Smooth muscle cell (in vitro differentiated cells): ENCODE results near the gene MRNIP. TPM values are rescaled to one million over a fixed set of nuclear protein-coding genes. Genes with fewer than 3 reads are reported as not detected.

ENCODE experiments used
- DNase-seq: peaks from one replicate; lab custom pipeline; 2025; ENCODE audit not compliant: unreplicated experiment; lab: John Stamatoyannopoulos, UW
- H2AFZ ChIP-seq: fragments of 200-600 bp; sonication (generic); 2 replicates; pipeline ENCODE4 v1.6.0; 2016; ENCODE audit warnings: antibody characterized with exemption, low read depth, mild to moderate bottlenecking
- H3F3A ChIP-seq: fragments of 200-600 bp; sonication (generic); 2 replicates; pipeline ENCODE4 v1.6.0; 2017; ENCODE audit warnings: antibody characterized with exemption, low read depth
- H3K27ac ChIP-seq: fragments of 200-600 bp; sonication (generic); 2 replicates; pipeline ENCODE4 v1.5.1; 2016; ENCODE audit warnings: low read depth, mild to moderate bottlenecking
- H3K27me3 ChIP-seq: fragments of 200-600 bp; sonication (generic); 2 replicates; pipeline ENCODE4 v1.6.1; 2016; ENCODE audit warnings: low read depth, mild to moderate bottlenecking
- H3K36me3 ChIP-seq: fragments of 200-600 bp; sonication (generic); 2 replicates; pipeline ENCODE4 v1.5.1; 2016; ENCODE audit warnings: low read depth
- H3K4me1 ChIP-seq: fragments of 200-600 bp; sonication (generic); 2 replicates; pipeline ENCODE4 v1.5.1; 2016; ENCODE audit warnings: low read depth
- H3K4me2 ChIP-seq: fragments of 200-600 bp; sonication (generic); 2 replicates; pipeline ENCODE4 v1.6.0; 2016; ENCODE audit warnings: mild to moderate bottlenecking
- H3K4me3 ChIP-seq: fragments of 200-600 bp; sonication (generic); 2 replicates; pipeline ENCODE4 v1.5.1; 2016; ENCODE audit warnings: mild to moderate bottlenecking
- H3K79me2 ChIP-seq: fragments of 200-600 bp; sonication (generic); 2 replicates; pipeline ENCODE4 v1.6.0; 2016; ENCODE audit warnings: low read depth, mild to moderate bottlenecking
- H3K9ac ChIP-seq: fragments of 200-600 bp; sonication (generic); 2 replicates; pipeline ENCODE4 v1.6.0; 2016; ENCODE audit warnings: low read depth
- H3K9me3 ChIP-seq: fragments of 200-600 bp; sonication (generic); replicated peaks from 2 replicates; pipeline ENCODE4 v1.5.1; 2016; ENCODE audit warnings: low read depth
- H4K20me1 ChIP-seq: fragments of 200-600 bp; sonication (generic); 2 replicates; pipeline ENCODE4 v1.6.0; 2016; ENCODE audit warnings: low read depth
- WGBS: methylation state at CpG from one replicate; pipeline ENCODE4 v1.1.7; 2016; ENCODE audit warnings: low lambda C conversion rate; 5-methylcytosine and 5-hydroxymethylcytosine counted together
- polyA plus RNA-seq: library from polyadenylated mRNA; unstranded; fragments of >200 nt; fragmentation: Nextera tagmentation; extraction: Ambion mirVana; gene quantifications from 2 replicates; pipeline ENCODE4 v1.2.1, GENCODE V29; 2016
- total RNA-seq: library from RNA; depleted of rRNA; stranded (reverse); fragments of >200 nt; gene quantifications from 2 replicates; pipeline ENCODE4 v1.2.3, GENCODE V29; 2014
- TF ChIP-seq, protein P1 (sequence below): fragments of 200-600 bp; sonication (generic); IDR thresholded peaks from 2 replicates; pipeline ENCODE4 v1.5.1; 2017; ENCODE audit warnings: borderline replicate concordance, mild to moderate bottlenecking, antibody characterized with exemption; ENCODE audit not compliant: insufficient read depth, poor library complexity, severe bottlenecking

Gene MRNIP
- total and polyA plus RNA-seq, 2 experiments from 2014 or later: 11.9 to 16.5 TPM

DNA sequence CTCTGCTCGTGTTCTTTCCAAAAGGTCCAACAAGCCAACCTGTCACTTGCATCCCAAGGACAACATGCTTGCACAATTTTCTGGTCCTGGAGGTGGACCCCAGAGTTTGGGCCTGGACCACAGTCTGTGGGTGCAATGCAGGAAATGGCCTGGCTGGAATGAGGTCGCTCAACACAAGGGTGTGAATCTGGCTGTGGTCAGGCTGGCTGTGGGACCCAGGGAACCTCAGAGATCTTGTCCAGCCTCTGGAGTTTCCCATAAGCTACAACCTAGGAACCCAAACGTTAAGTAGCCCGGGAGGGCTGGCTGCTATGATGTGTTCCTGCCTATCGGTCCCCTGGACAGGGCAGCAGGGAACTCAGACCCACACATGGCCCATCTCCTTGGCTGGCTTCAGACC, 33.6 kb upstream of the MRNIP start:
- Histone ChIP-seq H3K9ac (no peak overlapping the region), H3K27me3 (no peaks in the 10 kb centered on the region), H3K79me2 (no peaks in the 10 kb centered on the region), H3K36me3 (no peaks in the 10 kb centered on the region), H3K27ac (no peak overlapping the region), H3K4me1 (no peaks in the 10 kb centered on the region), H3K9me3 (no peaks in the 10 kb centered on the region), H3K4me3 (no peak overlapping the region), H3F3A (no peaks in the 10 kb centered on the region), H2AFZ (no peak overlapping the region), H3K4me2 (no peak overlapping the region), H4K20me1 (no peaks in the 10 kb centered on the region)
- TF ChIP-seq, protein P1, sequence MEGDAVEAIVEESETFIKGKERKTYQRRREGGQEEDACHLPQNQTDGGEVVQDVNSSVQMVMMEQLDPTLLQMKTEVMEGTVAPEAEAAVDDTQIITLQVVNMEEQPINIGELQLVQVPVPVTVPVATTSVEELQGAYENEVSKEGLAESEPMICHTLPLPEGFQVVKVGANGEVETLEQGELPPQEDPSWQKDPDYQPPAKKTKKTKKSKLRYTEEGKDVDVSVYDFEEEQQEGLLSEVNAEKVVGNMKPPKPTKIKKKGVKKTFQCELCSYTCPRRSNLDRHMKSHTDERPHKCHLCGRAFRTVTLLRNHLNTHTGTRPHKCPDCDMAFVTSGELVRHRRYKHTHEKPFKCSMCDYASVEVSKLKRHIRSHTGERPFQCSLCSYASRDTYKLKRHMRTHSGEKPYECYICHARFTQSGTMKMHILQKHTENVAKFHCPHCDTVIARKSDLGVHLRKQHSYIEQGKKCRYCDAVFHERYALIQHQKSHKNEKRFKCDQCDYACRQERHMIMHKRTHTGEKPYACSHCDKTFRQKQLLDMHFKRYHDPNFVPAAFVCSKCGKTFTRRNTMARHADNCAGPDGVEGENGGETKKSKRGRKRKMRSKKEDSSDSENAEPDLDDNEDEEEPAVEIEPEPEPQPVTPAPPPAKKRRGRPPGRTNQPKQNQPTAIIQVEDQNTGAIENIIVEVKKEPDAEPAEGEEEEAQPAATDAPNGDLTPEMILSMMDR: no peak
- DNase-seq: no peak
- WGBS: 95% methylated on average over 5 of the region's 5 CpGs

DNA sequence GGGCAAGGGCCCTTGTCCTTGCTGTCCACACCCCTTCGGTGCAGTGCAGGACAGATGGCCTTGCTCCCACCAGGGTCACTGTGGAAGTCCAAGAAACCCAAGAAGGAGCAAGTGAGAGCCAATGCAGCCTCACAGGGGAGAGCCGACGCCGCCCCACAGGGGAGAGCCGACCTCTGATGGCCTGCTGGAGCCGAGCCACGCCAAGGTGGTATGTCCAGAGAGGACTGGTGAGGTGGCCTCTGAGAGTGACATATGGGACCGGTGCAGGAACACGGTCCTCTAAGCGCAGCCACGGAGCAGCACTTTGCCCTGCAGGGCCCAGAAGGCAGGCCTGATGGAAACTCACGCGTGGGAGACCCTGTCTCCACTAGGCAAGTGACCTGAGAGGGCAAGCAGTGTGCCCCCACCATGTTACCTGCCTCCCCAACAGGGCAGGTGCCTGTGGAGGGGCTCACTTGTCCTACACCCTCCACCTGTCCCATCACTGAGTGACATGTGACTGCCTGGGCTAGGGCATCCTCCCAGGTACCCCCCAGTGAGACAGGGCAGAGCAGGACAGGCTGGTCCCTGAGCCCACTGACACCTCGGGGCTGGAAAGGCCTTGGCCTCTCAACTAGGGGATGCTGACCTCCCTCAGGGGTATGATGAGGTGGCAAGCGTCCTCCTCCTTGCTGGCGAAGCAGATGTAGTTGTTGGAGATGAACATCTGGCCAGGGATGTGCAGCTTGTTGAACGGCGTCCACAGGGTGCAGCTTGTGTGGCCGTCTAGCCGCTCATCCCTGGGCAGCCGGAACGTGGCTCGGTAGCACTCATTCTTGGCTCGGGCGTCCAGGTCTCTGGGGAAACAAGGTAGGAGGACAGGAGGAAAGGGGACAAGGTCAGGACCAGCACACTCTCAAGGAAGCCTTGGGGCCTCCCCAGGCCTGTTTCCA, 32.4 kb upstream of the MRNIP start:
- 93% methylated on average over 25 of the region's 25 CpGs for WGBS
- no peaks in the 10 kb centered on the region for H3K4me1 ChIP-seq
- H3F3A ChIP-seq: no peaks in the 10 kb centered on the region
- H3K9me3 ChIP-seq: no peaks in the 10 kb centered on the region
- no peaks in the 10 kb centered on the region for H3K79me2 ChIP-seq
- H3K4me2 ChIP-seq: no peak overlapping the region
- no peaks in the 10 kb centered on the region for H4K20me1 ChIP-seq
- H3K4me3 ChIP-seq: no peak overlapping the region
- no peaks in the 10 kb centered on the region for H3K27me3 ChIP-seq
- no peak overlapping the region for H3K27ac ChIP-seq
- no peak overlapping the region for H2AFZ ChIP-seq
- H3K36me3 ChIP-seq: no peaks in the 10 kb centered on the region
- no peak for DNase-seq
- H3K9ac ChIP-seq: no peak overlapping the region
- TF ChIP-seq, protein P1: no peak

DNA sequence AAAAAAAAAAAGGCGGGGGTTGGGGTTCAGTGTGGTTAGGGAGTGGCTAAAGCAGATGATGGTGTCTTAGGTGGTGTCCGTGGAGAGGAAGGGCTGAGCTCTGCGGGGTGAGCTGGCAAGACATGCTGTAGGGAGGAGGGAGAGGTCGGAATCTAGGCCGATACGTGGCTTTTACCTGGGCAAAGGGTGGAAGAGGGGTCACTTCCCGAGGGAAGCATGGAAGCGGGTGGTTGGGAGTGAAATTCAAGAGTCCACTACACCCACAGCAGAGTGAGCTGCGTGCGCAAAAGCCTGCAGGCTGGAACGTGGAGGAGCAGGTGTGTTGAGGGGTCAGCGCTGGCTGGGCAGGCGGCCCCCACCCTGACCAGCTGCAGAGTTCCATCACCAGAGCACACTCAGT, 31.3 kb upstream of the MRNIP start:
- no peak overlapping the region for H3K27ac ChIP-seq
- TF ChIP-seq, protein P1: no peak
- no peak for DNase-seq
- no peak overlapping the region for H3K4me2 ChIP-seq
- no peak overlapping the region for H3K9ac ChIP-seq
- peaks cover 3% of the 10 kb centered on the region for H3K36me3 ChIP-seq
- H3K27me3 ChIP-seq: no peaks in the 10 kb centered on the region
- no peaks in the 10 kb centered on the region for H3K4me1 ChIP-seq
- H3K9me3 ChIP-seq: no peaks in the 10 kb centered on the region
- H3F3A ChIP-seq: no peaks in the 10 kb centered on the region
- 97% methylated on average over 13 of the region's 13 CpGs for WGBS
- H4K20me1 ChIP-seq: no peaks in the 10 kb centered on the region
- no peaks in the 10 kb centered on the region for H3K79me2 ChIP-seq
- no peak overlapping the region for H2AFZ ChIP-seq
- no peak overlapping the region for H3K4me3 ChIP-seq
